ENCODE results near the gene S100A1. TPM values are rescaled to one million over a fixed set of nuclear protein-coding genes. Genes with fewer than 3 reads are reported as not detected.
"Not testable (repeated sequence)": the region's sequence is repeated elsewhere in the genome, so short reads cannot be mapped to it uniquely, and the experiment has no call there.

The S100A1 gene
- total and polyA plus RNA-seq, 2 donors from 2014 or later, result 83.1 to 332 TPM

- intact Hi-C loops (cut with DNase I), result no loop called here
- Histone ChIP-seq H3K9ac (ENCODE audit: low read length in 3 of 3) (no peak overlapping the region), H3K9me3 (ENCODE audit: control insufficient read depth in 2 of 3, insufficient read depth in 1 of 3, low read length in 3 of 3) (no peaks in the 10 kb centered on the region), H3K27ac (ENCODE audit: low read depth in 2 of 2, low read length in 2 of 2) (no peak overlapping the region), H3K27me3 (ENCODE audit: control insufficient read depth, insufficient read depth, low read length) (no peaks in the 10 kb centered on the region), H3K4me3 (ENCODE audit: low read length in 3 of 3) (no peak overlapping the region), H3K4me1 (ENCODE audit: control insufficient read depth in 2 of 3, insufficient read depth in 2 of 3, low read depth in 1 of 3, low read length in 3 of 3) (no peaks in the 10 kb centered on the region), H3K36me3 (ENCODE audit: control insufficient read depth in 2 of 3, insufficient read depth in 3 of 3, low read length in 3 of 3) (no peaks in the 10 kb centered on the region)
- peak in 1 of 5 donors; percentile 6 for DNase-seq
- TF ChIP-seq CTCF (IDR thresholded peaks at IDR 0.05; ENCODE audit: borderline replicate concordance, extremely low read depth, insufficient read depth), result no peak
- FAIRE-seq, result no peak
Observed at GRCh38 chr1:153587314-153587713, 40.9 kb upstream of the S100A1 start.

DNA sequence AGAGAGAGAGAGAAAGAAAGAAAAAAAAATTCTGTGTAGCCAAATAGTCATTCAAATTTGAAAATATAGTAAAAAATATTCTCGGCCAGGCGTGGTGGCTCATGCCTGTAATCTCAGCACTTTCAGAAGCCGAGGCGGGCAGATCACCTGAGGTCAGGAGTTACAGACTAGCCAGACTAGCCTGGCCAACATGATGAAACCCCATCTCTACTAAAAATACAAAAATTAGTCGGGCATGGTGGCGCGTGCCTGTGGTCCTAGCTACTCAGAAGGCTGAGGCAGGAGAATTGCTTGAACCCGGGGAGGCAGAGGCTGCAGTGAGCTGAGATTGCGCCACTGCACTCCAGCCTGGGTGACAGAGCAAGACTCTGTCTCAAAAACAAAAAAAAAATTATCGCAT lies 40.2 kb upstream of the S100A1 start:
- H3K4me1 ChIP-seq (ENCODE audit: control insufficient read depth in 2 of 3, insufficient read depth in 2 of 3, low read depth in 1 of 3, low read length in 3 of 3); H3K27me3 ChIP-seq (ENCODE audit: control insufficient read depth, insufficient read depth, low read length); H3K4me3 ChIP-seq (ENCODE audit: low read length in 3 of 3); intact Hi-C loops (cut with DNase I); H3K9me3 ChIP-seq (ENCODE audit: control insufficient read depth in 2 of 3, insufficient read depth in 1 of 3, low read length in 3 of 3); FAIRE-seq; H3K9ac ChIP-seq (ENCODE audit: low read length in 3 of 3); H3K27ac ChIP-seq (ENCODE audit: low read depth in 2 of 2, low read length in 2 of 2); H3K36me3 ChIP-seq (ENCODE audit: control insufficient read depth in 2 of 3, insufficient read depth in 3 of 3, low read length in 3 of 3): not testable (repeated sequence)
- DNase-seq, result peak in 1 of 5 donors; percentile 12

GRCh38 chr1:153588482-153588881 lies 39.8 kb upstream of the S100A1 start:
- intact Hi-C loops (cut with DNase I), result no loop called here
- no peak for FAIRE-seq

DNA sequence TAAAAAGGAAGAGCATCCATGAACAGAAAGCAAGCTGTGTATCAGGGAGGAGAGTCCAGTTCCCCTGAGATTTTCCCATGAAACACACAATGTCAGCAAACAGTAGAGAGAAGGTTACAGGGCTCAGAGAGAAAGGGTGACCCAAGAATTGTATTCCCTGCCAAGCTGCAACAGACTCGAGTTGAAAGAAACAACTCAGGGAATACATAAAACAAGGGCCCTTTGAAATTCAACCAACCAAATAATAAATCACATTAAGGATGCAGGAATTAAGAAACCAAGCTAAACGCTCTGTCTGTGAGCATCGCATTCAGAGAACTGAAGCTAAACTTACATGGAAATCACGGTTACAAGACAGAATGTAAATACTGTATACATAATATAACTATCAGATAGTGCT lies 35.5 kb upstream of the S100A1 start:
- intact Hi-C loops (cut with DNase I), result no loop called here
- no peak overlapping the region for H3K4me3 ChIP-seq (ENCODE audit: low read length in 3 of 3)
- no peaks in the 10 kb centered on the region for H3K36me3 ChIP-seq (ENCODE audit: control insufficient read depth in 2 of 3, insufficient read depth in 3 of 3, low read length in 3 of 3)
- no peak for TF ChIP-seq CTCF (IDR thresholded peaks at IDR 0.05; ENCODE audit: borderline replicate concordance, extremely low read depth, insufficient read depth)
- no peak for FAIRE-seq
- H3K4me1 ChIP-seq (ENCODE audit: control insufficient read depth in 2 of 3, insufficient read depth in 2 of 3, low read depth in 1 of 3, low read length in 3 of 3), result no peaks in the 10 kb centered on the region
- H3K9ac ChIP-seq (ENCODE audit: low read length in 3 of 3), result no peak overlapping the region
- peak in 2 of 5 donors; percentile 54 to 57 for DNase-seq
- no peak overlapping the region for H3K27ac ChIP-seq (ENCODE audit: low read depth in 2 of 2, low read length in 2 of 2)
- H3K9me3 ChIP-seq (ENCODE audit: control insufficient read depth in 2 of 3, insufficient read depth in 1 of 3, low read length in 3 of 3), result no peaks in the 10 kb centered on the region
- H3K27me3 ChIP-seq (ENCODE audit: control insufficient read depth, insufficient read depth, low read length), result no peaks in the 10 kb centered on the region

More at GRCh38 chr1:153588482-153588881, 39.8 kb upstream of the S100A1 start:
- Histone ChIP-seq H3K4me1 (ENCODE audit: control insufficient read depth in 2 of 3, insufficient read depth in 2 of 3, low read depth in 1 of 3, low read length in 3 of 3) (no peaks in the 10 kb centered on the region), H3K27me3 (ENCODE audit: control insufficient read depth, insufficient read depth, low read length) (no peaks in the 10 kb centered on the region), H3K9me3 (ENCODE audit: control insufficient read depth in 2 of 3, insufficient read depth in 1 of 3, low read length in 3 of 3) (no peaks in the 10 kb centered on the region), H3K27ac (ENCODE audit: low read depth in 2 of 2, low read length in 2 of 2) (no peak overlapping the region), H3K36me3 (ENCODE audit: control insufficient read depth in 2 of 3, insufficient read depth in 3 of 3, low read length in 3 of 3) (no peaks in the 10 kb centered on the region), H3K4me3 (ENCODE audit: low read length in 3 of 3) (no peak overlapping the region), H3K9ac (ENCODE audit: low read length in 3 of 3) (no peak overlapping the region)
- TF ChIP-seq CTCF (IDR thresholded peaks at IDR 0.05; ENCODE audit: borderline replicate concordance, extremely low read depth, insufficient read depth), result no peak
- DNase-seq, result no peak

Data from kidney (tissue), 14 donors.